Endodermal cell (in vitro differentiated cells): ENCODE results near the gene TSHZ2. TPM values are rescaled to one million over a fixed set of nuclear protein-coding genes. Genes with fewer than 3 reads are reported as not detected.
"Not testable (repeated sequence)": the region's sequence is repeated elsewhere in the genome, so short reads cannot be mapped to it uniquely, and the experiment has no call there.

Source experiments
- DNase-seq: peaks from one replicate; pipeline ENCODE4 v3.0.0-alpha.2; 2017
- H3K27ac ChIP-seq: 2 replicates; pipeline ENCODE4 v1.5.1; 2013; ENCODE audit warnings: mild to moderate bottlenecking, low read depth, low read length, moderate library complexity
- H3K27me3 ChIP-seq: 2 replicates; pipeline ENCODE4 v1.6.1; 2013; ENCODE audit warnings: mild to moderate bottlenecking, low read length, moderate library complexity; ENCODE audit not compliant: insufficient read depth, control insufficient read depth, poor library complexity, severe bottlenecking
- H3K36me3 ChIP-seq: 2 replicates; pipeline ENCODE4 v1.7.0; 2013; ENCODE audit warnings: mild to moderate bottlenecking, low read length, moderate library complexity; ENCODE audit not compliant: control insufficient read depth, insufficient read depth
- H3K4me1 ChIP-seq: one replicate; pipeline ENCODE4 v1.7.0; 2013; ENCODE audit warnings: low read length; ENCODE audit not compliant: control insufficient read depth, insufficient read depth
- H3K4me3 ChIP-seq: 2 replicates; pipeline ENCODE4 v1.5.1; 2013; ENCODE audit warnings: mild to moderate bottlenecking, low read length, moderate library complexity
- H3K9ac ChIP-seq: 2 replicates; pipeline ENCODE4 v1.6.1; 2013; ENCODE audit warnings: mild to moderate bottlenecking, low read length, moderate library complexity; ENCODE audit not compliant: poor library complexity, severe bottlenecking; ENCODE audit errors: extremely low read depth
- H3K9me3 ChIP-seq: 2 replicates; pipeline ENCODE4 v1.6.1; 2013; ENCODE audit warnings: mild to moderate bottlenecking, low read length, moderate library complexity; ENCODE audit not compliant: control insufficient read depth
- H3K27ac Mint-ChIP-seq: 2 replicates; pipeline ENCODE4 v1.8.0; 2020; ENCODE audit warnings: mixed read lengths
- H3K27me3 Mint-ChIP-seq: 2 replicates; pipeline ENCODE4 v1.8.0; 2021; ENCODE audit warnings: mild to moderate bottlenecking, mixed read lengths; ENCODE audit not compliant: insufficient read depth
- H3K36me3 Mint-ChIP-seq: 2 replicates; pipeline ENCODE4 v1.8.0; 2020; ENCODE audit warnings: low read depth, mixed read lengths
- H3K4me1 Mint-ChIP-seq: 2 replicates; pipeline ENCODE4 v1.8.0; 2020; ENCODE audit warnings: mixed read lengths
- H3K4me3 Mint-ChIP-seq: 2 replicates; pipeline ENCODE4 v1.8.0; 2020; ENCODE audit warnings: mild to moderate bottlenecking, moderate library complexity, mixed read lengths
- H3K9me3 Mint-ChIP-seq: 2 replicates; pipeline ENCODE4 v1.8.0; 2020; ENCODE audit warnings: mild to moderate bottlenecking, mixed read lengths
- CTCF ChIP-seq: fragments of 200-600 bp; sonication (generic); conservative IDR thresholded peaks from 2 replicates; pipeline ENCODE4 v1.5.0; 2021; ENCODE audit warnings: antibody characterized with exemption, mild to moderate bottlenecking
- WGBS, 2 experiments: methylation state at CpG; one replicate each; pipeline versions ENCODE4 v1.1.5 to v1.1.7; 2013; ENCODE audit warnings: missing lambda C conversion rate in 2 of 2, mixed read lengths in 1 of 2; ENCODE audit not compliant: insufficient coverage in 1 of 2, insufficient read length in 1 of 2; 5-methylcytosine and 5-hydroxymethylcytosine counted together
- total RNA-seq, 2 donors: library from RNA; stranded (reverse); fragmentation: NEBNext Ultra II Directional in 1 of 2; extraction: Animal tissue kit (Norgen Biotek cat#: 25700) in 1 of 2; gene quantifications; 2 replicates in 1 of 2; 3 replicates in 1 of 2; pipeline ENCODE4 v1.2.1, GENCODE V29; 2021

The TSHZ2 gene
- total RNA-seq, 2 donors from 2014 or later: 0.07 to 0.31 TPM

GRCh38 chr20:53522026-53522425, 549.9 kb downstream of the TSHZ2 start:
- no peaks in the 10 kb centered on the region for H3K36me3 Mint-ChIP-seq
- H3K4me3 ChIP-seq: no peak overlapping the region
- no peak for TF ChIP-seq CTCF
- H3K4me1 ChIP-seq: no peaks in the 10 kb centered on the region
- H3K9ac ChIP-seq: no peak overlapping the region
- no peak overlapping the region for H3K27ac ChIP-seq
- no peak for DNase-seq
- no peaks in the 10 kb centered on the region for H3K9me3 ChIP-seq
- H3K9me3 Mint-ChIP-seq: no peaks in the 10 kb centered on the region
- no peak overlapping the region for H3K4me3 Mint-ChIP-seq
- H3K4me1 Mint-ChIP-seq: no peaks in the 10 kb centered on the region
- H3K27ac Mint-ChIP-seq: no peak overlapping the region
- H3K27me3 Mint-ChIP-seq: no peaks in the 10 kb centered on the region
- no peaks in the 10 kb centered on the region for H3K27me3 ChIP-seq
- no peaks in the 10 kb centered on the region for H3K36me3 ChIP-seq
- 84 to 95% methylated on average over 2 to 3 of the region's 3 CpGs for WGBS, 2 experiments

- WGBS, 2 experiments: 63 to 89% methylated on average over 4 to 5 of the region's 5 CpGs
- no peaks in the 10 kb centered on the region for H3K9me3 Mint-ChIP-seq
- H3K9ac ChIP-seq: no peak overlapping the region
- TF ChIP-seq CTCF: no peak
- no peaks in the 10 kb centered on the region for H3K36me3 ChIP-seq
- no peak overlapping the region for H3K27ac Mint-ChIP-seq
- H3K4me3 Mint-ChIP-seq: no peak overlapping the region
- no peak overlapping the region for H3K27ac ChIP-seq
- H3K9me3 ChIP-seq: no peaks in the 10 kb centered on the region
- H3K27me3 ChIP-seq: no peaks in the 10 kb centered on the region
- no peaks in the 10 kb centered on the region for H3K4me1 Mint-ChIP-seq
- H3K4me1 ChIP-seq: no peaks in the 10 kb centered on the region
- no peak for DNase-seq
- no peaks in the 10 kb centered on the region for H3K27me3 Mint-ChIP-seq
- H3K36me3 Mint-ChIP-seq: no peaks in the 10 kb centered on the region
- H3K4me3 ChIP-seq: no peak overlapping the region
These were observed 550.5 kb downstream of the TSHZ2 start for GRCh38 chr20:53522696-53523095.

- not testable (repeated sequence) for H3K27me3 ChIP-seq, H3K4me1 ChIP-seq, H3K4me3 Mint-ChIP-seq, H3K9me3 ChIP-seq, H3K4me3 ChIP-seq, H3K27ac ChIP-seq, H3K27ac Mint-ChIP-seq, H3K36me3 ChIP-seq, H3K9ac ChIP-seq, H3K27me3 Mint-ChIP-seq, H3K4me1 Mint-ChIP-seq, H3K9me3 Mint-ChIP-seq, DNase-seq, H3K36me3 Mint-ChIP-seq
- WGBS, 2 experiments: 85 to 88% methylated on average over 1 to 2 of the region's 2 CpGs
These were observed 551.5 kb downstream of the TSHZ2 start for GRCh38 chr20:53523615-53524014.

GRCh38 chr20:53524589-53525312, 552.6 kb downstream of the TSHZ2 start:
- TF ChIP-seq CTCF: no peak
- Mint-ChIP-seq H3K36me3 (no peaks in the 10 kb centered on the region), H3K9me3 (no peaks in the 10 kb centered on the region), H3K27me3 (no peaks in the 10 kb centered on the region), H3K4me3 (no peak overlapping the region), H3K4me1 (no peaks in the 10 kb centered on the region), H3K27ac (no peak overlapping the region)
- DNase-seq: no peak
- H3K9ac ChIP-seq: no peak overlapping the region
- 82 to 86% methylated on average over 11 to 13 of the region's 13 CpGs for WGBS, 2 experiments
- H3K36me3 ChIP-seq: no peaks in the 10 kb centered on the region
- H3K4me1 ChIP-seq: no peaks in the 10 kb centered on the region
- no peak overlapping the region for H3K4me3 ChIP-seq
- H3K27ac ChIP-seq: no peak overlapping the region
- H3K27me3 ChIP-seq: no peaks in the 10 kb centered on the region
- no peaks in the 10 kb centered on the region for H3K9me3 ChIP-seq
